Vagina (tissue), 2 donors: ENCODE measurements around the gene LRRFIP1. TPM values are rescaled to one million over a fixed set of nuclear protein-coding genes. Genes with fewer than 3 reads are reported as not detected.

Experiments used
- DNase-seq, 2 donors: peaks; one replicate each; pipeline ENCODE4 v3.0.0-alpha.2; 2017; ENCODE audit errors: extremely low spot score in 2 of 2
- H3K27ac ChIP-seq: fragments of 200-600 bp; sonication (generic); one replicate; pipeline ENCODE4 v1.5.1; 2019
- H3K27me3 ChIP-seq: fragments of 200-600 bp; sonication (generic); one replicate; pipeline ENCODE4 v1.5.1; 2019
- H3K36me3 ChIP-seq, 2 donors: fragments of 200-600 bp; sonication (generic); one replicate each; pipeline ENCODE4 v1.5.1; 2017 to 2019
- H3K4me1 ChIP-seq: fragments of 200-600 bp; sonication (generic); one replicate; pipeline ENCODE4 v1.5.1; 2019
- H3K4me3 ChIP-seq, 2 donors: fragments of 200-600 bp; sonication (generic); 1 replicate in 1 of 2; 2 replicates in 1 of 2; pipeline ENCODE4 v1.5.1; 2016 to 2019
- H3K9me3 ChIP-seq: fragments of 200-600 bp; sonication (generic); one replicate; pipeline ENCODE4 v1.5.1; 2019
- POLR2A ChIP-seq, 2 donors: fragments of 450-650 bp; IDR thresholded peaks; one replicate each; pipeline ENCODE4 v1.6.1; 2017; ENCODE audit warnings: antibody characterized with exemption in 2 of 2, mild to moderate bottlenecking in 2 of 2, moderate library complexity in 2 of 2
- POLR2AphosphoS5 ChIP-seq, 2 donors: sonication (generic); formaldehyde crosslinking; IDR thresholded peaks; one replicate each; pipeline ENCODE4 v1.9.0; 2017; ENCODE audit warnings: antibody characterized with exemption in 2 of 2, mild to moderate bottlenecking in 2 of 2, low read depth in 1 of 2; ENCODE audit not compliant: insufficient read depth in 1 of 2
- intact Hi-C: fragments of 100-400 bp; cut with DNase I; formaldehyde crosslinking; loops from one replicate; pipeline ENCODE4 v1.15.1; 2023
- total RNA-seq: library from RNA; depleted of rRNA; stranded (reverse); fragments of >200 nt; gene quantifications from one replicate; pipeline ENCODE4 v1.2.3, GENCODE V29; 2016
- TF ChIP-seq, protein P1 (sequence below), 3 experiments: fragments of 450-650 bp in 2 of 3; fragments of 200-600 bp in 1 of 3; sonication (generic) in 1 of 3; IDR thresholded peaks; one replicate each; pipeline ENCODE4 v1.5.1; 2017 to 2019; ENCODE audit warnings: antibody characterized with exemption in 3 of 3, mild to moderate bottlenecking in 2 of 3, moderate library complexity in 2 of 3

Gene LRRFIP1
- total RNA-seq, 1 donor from 2014 or later: 132 TPM

- H3K36me3 ChIP-seq: no peaks in the 10 kb centered on the region
- H3K4me3 ChIP-seq: no peak overlapping the region
- H3K27ac ChIP-seq: no peak overlapping the region
- no peaks in the 10 kb centered on the region for H3K27me3 ChIP-seq
- peaks cover 12% of the 10 kb centered on the region for H3K4me1 ChIP-seq
- DNase-seq: no peak
- TF ChIP-seq, protein P1, sequence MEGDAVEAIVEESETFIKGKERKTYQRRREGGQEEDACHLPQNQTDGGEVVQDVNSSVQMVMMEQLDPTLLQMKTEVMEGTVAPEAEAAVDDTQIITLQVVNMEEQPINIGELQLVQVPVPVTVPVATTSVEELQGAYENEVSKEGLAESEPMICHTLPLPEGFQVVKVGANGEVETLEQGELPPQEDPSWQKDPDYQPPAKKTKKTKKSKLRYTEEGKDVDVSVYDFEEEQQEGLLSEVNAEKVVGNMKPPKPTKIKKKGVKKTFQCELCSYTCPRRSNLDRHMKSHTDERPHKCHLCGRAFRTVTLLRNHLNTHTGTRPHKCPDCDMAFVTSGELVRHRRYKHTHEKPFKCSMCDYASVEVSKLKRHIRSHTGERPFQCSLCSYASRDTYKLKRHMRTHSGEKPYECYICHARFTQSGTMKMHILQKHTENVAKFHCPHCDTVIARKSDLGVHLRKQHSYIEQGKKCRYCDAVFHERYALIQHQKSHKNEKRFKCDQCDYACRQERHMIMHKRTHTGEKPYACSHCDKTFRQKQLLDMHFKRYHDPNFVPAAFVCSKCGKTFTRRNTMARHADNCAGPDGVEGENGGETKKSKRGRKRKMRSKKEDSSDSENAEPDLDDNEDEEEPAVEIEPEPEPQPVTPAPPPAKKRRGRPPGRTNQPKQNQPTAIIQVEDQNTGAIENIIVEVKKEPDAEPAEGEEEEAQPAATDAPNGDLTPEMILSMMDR (IDR thresholded peaks at IDR 0.05): no peak
- TF ChIP-seq POLR2AphosphoS5 (IDR thresholded peaks at IDR 0.05; ENCODE audit: insufficient read depth in 1 of 2, low read depth in 1 of 2): no peak
- TF ChIP-seq POLR2A (IDR thresholded peaks at IDR 0.05): no peak
- intact Hi-C loops: loop anchor here (5.0 kb wide), 1 partner anchor 164 kb away; no protein-coding TSS in a partner anchor
- no peaks in the 10 kb centered on the region for H3K9me3 ChIP-seq
These were observed 43.7 kb upstream of the LRRFIP1 start for GRCh38 chr2:237583385-237584295.

DNA sequence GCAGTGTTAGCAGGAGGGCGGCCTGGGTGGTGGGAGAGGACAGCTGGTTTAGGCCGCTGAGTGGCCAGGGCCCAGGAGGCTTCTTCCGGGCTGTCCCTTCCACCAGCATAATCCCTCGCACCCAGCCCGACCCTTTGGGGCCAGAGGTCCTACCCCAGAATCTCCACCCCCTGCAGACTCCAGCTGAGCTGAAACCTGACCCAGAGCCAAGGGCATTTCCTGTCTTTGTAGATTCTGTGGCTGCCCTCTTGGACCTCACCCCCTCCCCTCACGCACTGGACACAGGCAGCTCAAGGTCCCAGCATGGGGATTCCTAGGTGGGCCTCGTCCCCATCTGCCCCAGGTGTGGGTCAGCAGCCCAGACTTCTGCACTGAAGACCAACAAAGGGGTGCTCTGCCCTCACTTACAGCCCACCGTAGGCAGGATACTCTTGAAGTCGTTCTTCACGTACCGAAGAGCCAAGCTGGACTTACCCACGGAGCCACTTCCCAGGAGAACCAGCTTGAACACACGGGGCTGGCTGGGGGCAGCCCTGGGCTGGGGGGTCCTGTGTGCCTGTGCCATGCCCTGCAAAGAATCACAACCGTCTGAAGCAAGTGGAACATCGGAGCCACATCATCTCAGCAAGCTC, 41.7 kb upstream of the LRRFIP1 start:
- Histone ChIP-seq H3K4me3 (no peak overlapping the region), H3K4me1 (peaks cover 16% of the 10 kb centered on the region), H3K9me3 (no peaks in the 10 kb centered on the region), H3K27me3 (no peaks in the 10 kb centered on the region), H3K27ac (no peak overlapping the region), H3K36me3 (no peaks in the 10 kb centered on the region)
- intact Hi-C loops: no loop called here
- TF ChIP-seq POLR2AphosphoS5 (IDR thresholded peaks at IDR 0.05; ENCODE audit: insufficient read depth in 1 of 2, low read depth in 1 of 2) (no peak), POLR2A (IDR thresholded peaks at IDR 0.05) (no peak)
- TF ChIP-seq, protein P1 (IDR thresholded peaks at IDR 0.05): no peak
- DNase-seq: no peak

- no peak for TF ChIP-seq POLR2A (IDR thresholded peaks at IDR 0.05)
- TF ChIP-seq, protein P1 (IDR thresholded peaks at IDR 0.05): no peak
- TF ChIP-seq POLR2AphosphoS5 (IDR thresholded peaks at IDR 0.05; ENCODE audit: insufficient read depth in 1 of 2, low read depth in 1 of 2): no peak
- Histone ChIP-seq H3K4me3 (no peak overlapping the region), H3K36me3 (no peaks in the 10 kb centered on the region), H3K27me3 (no peaks in the 10 kb centered on the region), H3K4me1 (peaks cover 6% of the 10 kb centered on the region), H3K27ac (no peak overlapping the region), H3K9me3 (no peaks in the 10 kb centered on the region)
- intact Hi-C loops: no loop called here
- DNase-seq: no peak
These were observed 39.2 kb upstream of the LRRFIP1 start for GRCh38 chr2:237588044-237588696.

- Histone ChIP-seq H3K9me3 (no peaks in the 10 kb centered on the region), H3K27me3 (no peaks in the 10 kb centered on the region), H3K36me3 (no peaks in the 10 kb centered on the region), H3K27ac (no peak within 1 kb of the TSS), H3K4me1 (peaks cover 6% of the 10 kb centered on the region), H3K4me3 (no peak within 1 kb of the TSS)
- intact Hi-C loops: no loop called here
- no peak for DNase-seq
- TF ChIP-seq POLR2AphosphoS5 (IDR thresholded peaks at IDR 0.05; ENCODE audit: insufficient read depth in 1 of 2, low read depth in 1 of 2) (no peak), POLR2A (IDR thresholded peaks at IDR 0.05) (no peak)
- TF ChIP-seq, protein P1 (IDR thresholded peaks at IDR 0.05): no peak
These were observed 36.9 kb upstream of the LRRFIP1 start, which contains the start of gene RAB17 for GRCh38 chr2:237590272-237591140. Gene RAB17 (minus strand): TSS chr2:237590734. CDS start chr2:237586154, 4,580 bp downstream.
